ENCODE measurements around the gene PPP4R3A. TPM values are rescaled to one million over a fixed set of nuclear protein-coding genes. Genes with fewer than 3 reads are reported as not detected.

PPP4R3A gene
- polyA plus RNA-seq, 1 donor (not counting 4 experiments of a cell fraction or from before 2014, with no cell fraction given), result 53.8 TPM

DNA sequence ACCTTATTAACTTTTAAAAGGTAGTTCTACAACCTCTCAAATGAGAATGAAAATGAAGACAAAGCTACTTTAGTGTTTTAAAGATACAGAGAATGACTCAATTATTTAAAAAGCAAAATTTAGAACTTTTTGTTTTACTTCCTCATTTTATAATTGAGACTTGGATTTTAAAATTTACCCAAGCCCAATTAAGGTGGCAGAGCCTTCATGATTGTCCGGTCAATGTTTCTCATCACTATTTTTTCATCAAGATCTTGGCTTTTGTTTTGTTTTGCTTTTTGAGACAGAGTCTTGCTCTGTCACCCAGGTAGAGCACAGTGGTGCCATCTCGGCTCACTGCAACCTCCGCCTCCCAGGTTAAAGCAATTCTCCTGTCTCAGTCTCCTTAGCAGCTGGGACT, 32.7 kb downstream of the PPP4R3A start:
- DNase-seq (ENCODE audit: low read depth, low spot score), result no peak
- H4K20me1 ChIP-seq (ENCODE audit: control insufficient read depth, extremely low read depth, insufficient read depth, low read length), result peaks cover 3% of the 10 kb centered on the region
- no peak overlapping the region for H3K9ac ChIP-seq (ENCODE audit: control insufficient read depth, extremely low read depth, insufficient read depth, low read length)
- no peak overlapping the region for H3K4me3 ChIP-seq (ENCODE audit: control insufficient read depth in 2 of 3, extremely low read depth in 1 of 3, insufficient read depth in 2 of 3, low read depth in 1 of 3, low read length in 3 of 3)
- no peaks in the 10 kb centered on the region for H3K9me3 ChIP-seq (ENCODE audit: control insufficient read depth, low read depth, low read length)
- H3K4me1 ChIP-seq (ENCODE audit: control insufficient read depth, extremely low read depth, insufficient read depth, low read length), result no peaks in the 10 kb centered on the region
- dilution Hi-C loops (cut with MboI; ENCODE audit: extremely low pct_ligation_motif_present, low sequenced_read_pairs), result no loop called here
- H3K9me1 ChIP-seq (ENCODE audit: control insufficient read depth, extremely low read depth, insufficient read depth, low read length), result no peaks in the 10 kb centered on the region
- no peaks in the 10 kb centered on the region for H3K27me3 ChIP-seq (ENCODE audit: control insufficient read depth, extremely low read depth, insufficient read depth, low read length)
- H3K4me2 ChIP-seq (ENCODE audit: control insufficient read depth, extremely low read depth, insufficient read depth, low read depth, low read length), result no peak overlapping the region
- H2AFZ ChIP-seq (ENCODE audit: control insufficient read depth, low read length), result no peak overlapping the region
- H3K36me3 ChIP-seq (ENCODE audit: control insufficient read depth in 2 of 2, extremely low read depth in 1 of 2, insufficient read depth in 2 of 2, low read length in 2 of 2), result peaks cover 21 to 30% of the 10 kb centered on the region in 2 experiments
- H3K79me2 ChIP-seq (ENCODE audit: control insufficient read depth, insufficient read depth, low read length), result peaks cover 58% of the 10 kb centered on the region
- no peak for FAIRE-seq
- H3K27ac ChIP-seq (ENCODE audit: control insufficient read depth, insufficient read depth, low read length), result no peak overlapping the region
- TF ChIP-seq EZH2 (IDR thresholded peaks at IDR 0.05; ENCODE audit: low read length) (no peak), CTCF (optimal IDR thresholded peaks at IDR 0.05 in 1 of 3, IDR thresholded peaks at IDR 0.05 in 1 of 3, conservative IDR thresholded peaks at IDR 0.05 in 1 of 3; ENCODE audit: extremely low read depth in 1 of 3, insufficient read depth in 2 of 3, low read length in 3 of 3) (no peak)

DNA sequence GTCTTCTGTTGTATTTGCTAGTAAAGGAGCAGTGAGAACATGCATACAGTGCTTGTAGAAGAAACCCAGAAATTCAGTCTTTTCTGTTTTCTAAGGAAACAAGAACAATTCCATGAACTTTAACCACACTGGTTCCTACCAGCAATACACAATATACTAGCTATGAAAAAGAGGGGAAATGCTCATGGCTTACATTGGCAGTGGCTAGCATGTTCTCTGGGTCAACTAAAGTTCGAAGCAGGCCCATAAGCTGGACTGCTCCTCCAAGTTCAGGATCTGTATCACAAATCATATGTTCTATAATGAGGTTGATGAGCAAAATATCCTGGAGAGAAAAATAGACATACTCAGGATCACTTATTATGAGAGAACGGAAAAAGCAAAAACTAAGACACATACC, 37.1 kb downstream of the PPP4R3A start:
- H3K9me3 ChIP-seq (ENCODE audit: control insufficient read depth, low read depth, low read length), result no peaks in the 10 kb centered on the region
- H2AFZ ChIP-seq (ENCODE audit: control insufficient read depth, low read length), result no peak overlapping the region
- peaks cover 19 to 25% of the 10 kb centered on the region in 2 experiments for H3K36me3 ChIP-seq (ENCODE audit: control insufficient read depth in 2 of 2, extremely low read depth in 1 of 2, insufficient read depth in 2 of 2, low read length in 2 of 2)
- H4K20me1 ChIP-seq (ENCODE audit: control insufficient read depth, extremely low read depth, insufficient read depth, low read length), result no peaks in the 10 kb centered on the region
- no peaks in the 10 kb centered on the region for H3K27me3 ChIP-seq (ENCODE audit: control insufficient read depth, extremely low read depth, insufficient read depth, low read length)
- no peaks in the 10 kb centered on the region for H3K9me1 ChIP-seq (ENCODE audit: control insufficient read depth, extremely low read depth, insufficient read depth, low read length)
- no peak for TF ChIP-seq CTCF (optimal IDR thresholded peaks at IDR 0.05 in 1 of 3, IDR thresholded peaks at IDR 0.05 in 1 of 3, conservative IDR thresholded peaks at IDR 0.05 in 1 of 3; ENCODE audit: extremely low read depth in 1 of 3, insufficient read depth in 2 of 3, low read length in 3 of 3)
- no peak for TF ChIP-seq EZH2 (IDR thresholded peaks at IDR 0.05; ENCODE audit: low read length)
- FAIRE-seq (no peak), DNase-seq (ENCODE audit: low read depth, low spot score) (no peak)
- dilution Hi-C loops (cut with MboI; ENCODE audit: extremely low pct_ligation_motif_present, low sequenced_read_pairs), result no loop called here
- no peak overlapping the region for H3K4me3 ChIP-seq (ENCODE audit: control insufficient read depth in 2 of 3, extremely low read depth in 1 of 3, insufficient read depth in 2 of 3, low read depth in 1 of 3, low read length in 3 of 3)
- H3K4me2 ChIP-seq (ENCODE audit: control insufficient read depth, extremely low read depth, insufficient read depth, low read depth, low read length), result no peak overlapping the region
- no peak overlapping the region for H3K9ac ChIP-seq (ENCODE audit: control insufficient read depth, extremely low read depth, insufficient read depth, low read length)
- H3K27ac ChIP-seq (ENCODE audit: control insufficient read depth, insufficient read depth, low read length), result no peak overlapping the region
- peaks cover 14% of the 10 kb centered on the region for H3K79me2 ChIP-seq (ENCODE audit: control insufficient read depth, insufficient read depth, low read length)
- H3K4me1 ChIP-seq (ENCODE audit: control insufficient read depth, extremely low read depth, insufficient read depth, low read length), result no peaks in the 10 kb centered on the region

All from keratinocyte (primary cell).